Fibroblast of mammary gland (primary cell): ENCODE results near the gene MORC4.
A peak's percentile ranks its signal among the peaks of the same experiment; 100 is the strongest.

Source experiments
- DNase-seq: peaks from one replicate; pipeline ENCODE4 v3.0.0-alpha.2; 2010; ENCODE audit warnings: low read depth
- H3K4me3 ChIP-seq: 2 replicates; pipeline ENCODE4 v1.5.1; 2011; ENCODE audit warnings: low read depth, mild to moderate bottlenecking, low read length, moderate library complexity; ENCODE audit not compliant: control insufficient read depth
- TF ChIP-seq, protein P1 (sequence below): conservative IDR thresholded peaks from 2 replicates; pipeline ENCODE4 v1.5.1; 2011; ENCODE audit warnings: low read depth, low read length, inconsistent platforms; ENCODE audit not compliant: control insufficient read depth, insufficient read depth

MORC4 gene

DNA sequence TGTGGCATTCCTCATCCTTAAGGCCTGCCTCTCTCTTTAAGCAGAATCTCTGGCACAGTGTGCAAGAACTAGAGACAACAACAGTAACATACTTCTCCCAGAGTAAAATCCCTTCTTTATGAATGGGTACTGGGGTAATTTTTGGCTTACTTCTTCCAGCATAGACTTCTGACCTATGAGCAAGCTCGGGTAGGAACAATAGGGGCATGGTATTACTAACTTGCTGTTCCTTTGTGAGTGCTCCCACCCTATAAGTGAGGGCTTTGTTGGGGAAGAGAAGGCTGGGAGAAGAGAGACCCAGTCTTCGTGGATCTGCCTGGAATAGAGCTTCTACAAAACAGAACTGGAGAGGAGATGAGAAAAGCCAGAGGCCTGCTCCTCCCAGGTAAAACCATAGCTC, 49.6 kb downstream of the MORC4 start:
- TF ChIP-seq, protein P1, sequence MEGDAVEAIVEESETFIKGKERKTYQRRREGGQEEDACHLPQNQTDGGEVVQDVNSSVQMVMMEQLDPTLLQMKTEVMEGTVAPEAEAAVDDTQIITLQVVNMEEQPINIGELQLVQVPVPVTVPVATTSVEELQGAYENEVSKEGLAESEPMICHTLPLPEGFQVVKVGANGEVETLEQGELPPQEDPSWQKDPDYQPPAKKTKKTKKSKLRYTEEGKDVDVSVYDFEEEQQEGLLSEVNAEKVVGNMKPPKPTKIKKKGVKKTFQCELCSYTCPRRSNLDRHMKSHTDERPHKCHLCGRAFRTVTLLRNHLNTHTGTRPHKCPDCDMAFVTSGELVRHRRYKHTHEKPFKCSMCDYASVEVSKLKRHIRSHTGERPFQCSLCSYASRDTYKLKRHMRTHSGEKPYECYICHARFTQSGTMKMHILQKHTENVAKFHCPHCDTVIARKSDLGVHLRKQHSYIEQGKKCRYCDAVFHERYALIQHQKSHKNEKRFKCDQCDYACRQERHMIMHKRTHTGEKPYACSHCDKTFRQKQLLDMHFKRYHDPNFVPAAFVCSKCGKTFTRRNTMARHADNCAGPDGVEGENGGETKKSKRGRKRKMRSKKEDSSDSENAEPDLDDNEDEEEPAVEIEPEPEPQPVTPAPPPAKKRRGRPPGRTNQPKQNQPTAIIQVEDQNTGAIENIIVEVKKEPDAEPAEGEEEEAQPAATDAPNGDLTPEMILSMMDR, result no peak
- H3K4me3 ChIP-seq, result no peak overlapping the region
- DNase-seq, result no peak

DNA sequence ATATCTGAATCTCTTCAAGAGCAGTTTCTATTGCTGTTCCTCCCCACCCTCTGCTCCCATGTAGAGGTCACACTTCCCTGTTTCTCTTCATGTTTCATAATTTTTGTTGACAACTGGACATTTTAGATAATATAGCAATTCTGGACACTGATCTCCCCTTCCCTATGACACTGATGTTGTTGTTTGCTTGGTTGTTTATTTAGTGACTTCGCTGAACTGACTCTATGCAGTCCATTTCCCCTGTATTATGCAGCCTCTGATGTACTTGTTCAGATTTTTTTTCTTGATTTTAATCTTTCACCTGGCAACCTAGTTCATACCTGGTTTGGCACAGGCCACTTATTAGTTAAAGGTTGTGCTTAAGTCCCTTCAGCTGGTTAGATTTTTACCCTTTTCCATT, 50.6 kb downstream of the MORC4 start:
- no peak overlapping the region for H3K4me3 ChIP-seq
- no peak for DNase-seq
- TF ChIP-seq, protein P1, result no peak

DNA sequence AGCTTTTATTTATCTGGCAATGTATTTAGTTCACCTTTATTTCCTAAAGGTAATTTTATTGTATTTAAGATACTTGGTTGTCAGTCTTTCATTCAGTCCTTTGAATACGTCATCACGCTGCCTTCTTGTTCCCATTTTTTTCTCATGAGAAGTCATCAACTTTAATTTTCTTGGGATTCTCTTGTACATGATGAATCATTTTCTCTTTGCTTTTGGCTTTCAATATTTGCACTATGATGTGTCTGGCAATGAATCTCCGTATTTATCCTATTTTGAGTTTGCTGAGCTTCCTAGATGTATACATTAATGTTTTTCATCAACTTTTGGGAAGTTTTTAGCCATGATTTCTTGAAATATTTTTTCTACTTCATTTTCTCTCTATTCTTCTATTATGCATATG, 51.4 kb downstream of the MORC4 start:
- DNase-seq, result peak; percentile 42
- TF ChIP-seq, protein P1, result no peak
- H3K4me3 ChIP-seq, result no peak overlapping the region

DNA sequence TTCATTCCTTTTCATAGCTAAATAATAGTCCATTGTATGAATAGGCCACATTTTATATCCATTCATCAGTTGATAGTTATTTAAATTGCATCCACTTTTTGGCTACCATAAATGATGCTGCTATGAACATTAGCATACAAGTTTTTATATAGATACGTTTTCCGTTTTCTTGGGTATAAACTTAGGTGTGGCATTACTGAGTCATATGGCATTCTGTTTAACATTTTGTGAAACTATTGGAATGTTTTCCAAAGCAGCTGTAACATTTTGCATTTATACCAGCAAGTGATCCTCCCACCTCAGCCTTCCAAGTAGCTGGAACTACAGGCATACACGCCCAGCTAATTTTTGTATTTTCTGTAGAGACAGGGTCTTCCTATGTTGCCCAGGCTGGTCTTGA, 53.5 kb downstream of the MORC4 start:
- TF ChIP-seq, protein P1, result no peak
- no peak overlapping the region for H3K4me3 ChIP-seq
- DNase-seq, result no peak

DNA sequence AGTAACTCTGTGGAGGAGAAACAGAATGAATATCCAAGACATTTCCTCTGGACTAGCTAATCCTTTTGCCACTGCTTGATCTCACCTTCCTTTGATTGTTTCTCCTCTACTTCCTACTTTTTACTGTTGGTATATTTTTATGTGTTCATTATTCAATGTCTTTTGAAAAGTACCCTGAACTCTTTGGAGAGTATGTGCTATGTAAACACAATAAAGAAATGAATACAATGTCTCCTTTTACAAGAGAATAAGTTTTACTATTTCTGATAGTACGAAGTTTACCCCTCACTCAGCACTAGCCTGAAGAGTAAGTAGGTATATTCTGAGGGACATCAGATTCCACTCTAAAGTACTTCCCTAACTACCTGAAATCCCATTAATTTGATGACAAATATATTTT, 59.9 kb downstream of the MORC4 start:
- no peak overlapping the region for H3K4me3 ChIP-seq
- TF ChIP-seq, protein P1, result no peak
- no peak for DNase-seq

DNA sequence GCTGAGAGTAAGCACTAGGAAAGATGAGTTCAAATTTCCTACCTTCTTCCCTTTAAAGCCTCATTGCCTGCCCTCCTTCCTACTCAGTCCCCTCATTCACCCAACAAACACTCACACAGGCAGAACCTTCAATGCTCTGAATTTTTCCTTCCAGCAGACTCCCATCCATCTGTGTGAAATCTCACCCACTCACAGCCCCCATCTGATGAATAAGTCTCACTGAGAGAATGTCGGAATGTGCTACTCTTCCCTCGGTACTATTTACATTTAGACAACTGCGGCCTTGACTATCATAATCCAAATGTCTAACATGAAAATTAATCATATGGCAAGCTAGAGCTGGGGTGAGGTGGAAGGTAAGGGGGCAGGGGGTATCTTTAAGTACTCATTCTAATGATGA, 60.4 kb downstream of the MORC4 start:
- no peak overlapping the region for H3K4me3 ChIP-seq
- DNase-seq, result no peak
- TF ChIP-seq, protein P1, result no peak

DNA sequence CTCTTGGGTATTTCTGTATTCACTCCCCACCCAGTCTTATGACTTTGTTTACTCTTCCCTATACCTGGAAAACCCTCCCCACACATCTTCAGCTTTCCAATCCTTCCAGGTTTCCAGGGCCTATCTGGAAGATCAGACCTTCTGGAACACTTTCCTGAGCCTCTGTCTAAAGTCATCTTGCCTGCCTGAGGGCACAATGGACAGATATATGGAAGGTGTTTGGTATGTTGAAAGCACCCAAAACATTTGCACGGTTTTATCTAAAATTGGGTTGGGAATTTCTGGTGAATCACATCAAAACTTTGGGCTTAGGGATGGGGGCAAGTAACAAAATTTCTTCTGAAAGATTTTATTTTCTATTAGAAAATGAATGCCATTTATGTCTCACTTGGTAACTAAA, 63.8 kb downstream of the MORC4 start:
- TF ChIP-seq, protein P1, result no peak
- no peak overlapping the region for H3K4me3 ChIP-seq
- no peak for DNase-seq
